WTC11 (cell line): ENCODE results near the gene OR1L6. TPM values are rescaled to one million over a fixed set of nuclear protein-coding genes. Genes with fewer than 3 reads are reported as not detected.

Experiments used
- ATAC-seq: fragments of 200-7000 bp; cut with Tn5 transposase; 2 replicates; pipeline ENCODE4 v1.10.0; 2021; ENCODE audit warnings: mild to moderate bottlenecking, moderate library complexity
- CTCF ChIA-PET: fragments of 300-600 bp; sonication (Branson Sonifier 250); formaldehyde crosslinking; loops from one replicate; lab custom pipeline; 2021; ENCODE audit warnings: antibody characterized with exemption; lab: Charles Lee
- POLR2A ChIA-PET: fragments of 350-600 bp; sonication (Branson Sonifier 250); formaldehyde crosslinking; loops from one replicate; lab custom pipeline; 2021; ENCODE audit warnings: antibody characterized with exemption; lab: Charles Lee
- DNase-seq: peaks from one replicate; pipeline ENCODE4 v3.0.0; 2021; ENCODE audit warnings: low spot score
- H3K27ac Mint-ChIP-seq: 2 replicates; pipeline ENCODE4 v1.8.0; 2021; ENCODE audit warnings: mixed read lengths
- H3K27me3 Mint-ChIP-seq: 2 replicates; pipeline ENCODE4 v1.8.0; 2021; ENCODE audit warnings: low read depth, mild to moderate bottlenecking, moderate library complexity, mixed read lengths
- H3K36me3 Mint-ChIP-seq: 2 replicates; pipeline ENCODE4 v1.8.0; 2021; ENCODE audit warnings: mixed read lengths
- H3K4me1 Mint-ChIP-seq: 2 replicates; pipeline ENCODE4 v1.8.0; 2022; ENCODE audit warnings: mixed read lengths
- H3K4me3 Mint-ChIP-seq: 2 replicates; pipeline ENCODE4 v1.8.0; 2021; ENCODE audit warnings: mild to moderate bottlenecking, moderate library complexity, mixed read lengths
- H3K9me3 Mint-ChIP-seq: 2 replicates; pipeline ENCODE4 v1.8.0; 2021; ENCODE audit warnings: mixed read lengths
- GABPB1 ChIP-seq: sonication (generic); formaldehyde crosslinking; IDR thresholded peaks from 2 replicates; pipeline ENCODE4 v1.8.1; 2023; ENCODE audit warnings: mild to moderate bottlenecking, missing genetic modification reagents
- GRHL2 ChIP-seq: fragments of 250-450 bp; sonication (Bioruptor Pico); IDR thresholded peaks from 2 replicates; pipeline ENCODE4 v1.8.0; 2022; ENCODE audit warnings: mild to moderate bottlenecking, moderate library complexity; ENCODE audit not compliant: insufficient replicate concordance, severe bottlenecking
- NFATC4 ChIP-seq: fragments of 250-450 bp; sonication (Bioruptor Pico); IDR thresholded peaks from 2 replicates; pipeline ENCODE4 v1.9.0; 2021; ENCODE audit warnings: mild to moderate bottlenecking
- NFYB ChIP-seq: sonication (generic); formaldehyde crosslinking; conservative IDR thresholded peaks from 2 replicates; pipeline ENCODE4 v1.8.0; 2022; ENCODE audit warnings: low read depth, missing genetic modification reagents
- TCF7 ChIP-seq: sonication (generic); formaldehyde crosslinking; IDR thresholded peaks from 2 replicates; pipeline ENCODE4 v1.8.0; 2022; ENCODE audit warnings: mild to moderate bottlenecking, low read depth, missing genetic modification reagents, moderate library complexity
- ZNF121 ChIP-seq: sonication (generic); formaldehyde crosslinking; IDR thresholded peaks from 2 replicates; pipeline ENCODE4 v1.8.0; 2023; ENCODE audit warnings: missing genetic modification reagents
- ZNF219 ChIP-seq: sonication (generic); formaldehyde crosslinking; IDR thresholded peaks from 2 replicates; pipeline ENCODE4 v1.8.0; 2023; ENCODE audit warnings: missing genetic modification reagents, mild to moderate bottlenecking, borderline replicate concordance
- ZNF671 ChIP-seq: fragments of 250-450 bp; sonication (Bioruptor Pico); IDR thresholded peaks from 2 replicates; pipeline ENCODE4 v1.8.0; 2021; ENCODE audit warnings: mild to moderate bottlenecking
- total RNA-seq: library from RNA; stranded (reverse); gene quantifications from 3 replicates; pipeline ENCODE4 v1.2.3, GENCODE V29; 2021
- TF ChIP-seq, protein P1 (sequence below): sonication (generic); formaldehyde crosslinking; IDR thresholded peaks from 2 replicates; pipeline ENCODE4 v1.8.1; 2023; ENCODE audit warnings: mild to moderate bottlenecking, missing genetic modification reagents, moderate library complexity
- TF ChIP-seq, protein P2 (sequence below): sonication (generic); formaldehyde crosslinking; IDR thresholded peaks from 2 replicates; pipeline ENCODE4 v1.8.0; 2022; ENCODE audit warnings: mild to moderate bottlenecking, missing genetic modification reagents
- TF ChIP-seq, protein P3 (sequence below): sonication (generic); formaldehyde crosslinking; IDR thresholded peaks from 2 replicates; pipeline ENCODE4 v1.8.1; 2023; ENCODE audit warnings: mild to moderate bottlenecking, missing genetic modification reagents, borderline replicate concordance
- TF ChIP-seq, protein P4 (sequence below): sonication (generic); formaldehyde crosslinking; IDR thresholded peaks from 2 replicates; pipeline ENCODE4 v1.8.0; 2023; ENCODE audit warnings: missing genetic modification reagents
- TF ChIP-seq, protein P5 (sequence below): fragments of 200-600 bp; IDR thresholded peaks from 2 replicates; pipeline ENCODE4 v1.8.0; 2022; ENCODE audit warnings: antibody characterized with exemption
- TF ChIP-seq, protein P6 (sequence below): fragments of 250-450 bp; sonication (Bioruptor Pico); IDR thresholded peaks from 2 replicates; pipeline ENCODE4 v1.9.0; 2021; ENCODE audit warnings: mild to moderate bottlenecking, borderline replicate concordance
- TF ChIP-seq, protein P7 (sequence below): sonication (generic); formaldehyde crosslinking; IDR thresholded peaks from 2 replicates; pipeline ENCODE4 v1.8.0; 2022; ENCODE audit warnings: missing genetic modification reagents
- TF ChIP-seq, protein P8 (sequence below): fragments of 250-450 bp; sonication (Bioruptor Pico); conservative IDR thresholded peaks from 2 replicates; pipeline ENCODE4 v1.9.0; 2021; ENCODE audit warnings: mild to moderate bottlenecking

OR1L6 gene
- total RNA-seq, 1 experiment from 2014 or later, result not detected

DNA sequence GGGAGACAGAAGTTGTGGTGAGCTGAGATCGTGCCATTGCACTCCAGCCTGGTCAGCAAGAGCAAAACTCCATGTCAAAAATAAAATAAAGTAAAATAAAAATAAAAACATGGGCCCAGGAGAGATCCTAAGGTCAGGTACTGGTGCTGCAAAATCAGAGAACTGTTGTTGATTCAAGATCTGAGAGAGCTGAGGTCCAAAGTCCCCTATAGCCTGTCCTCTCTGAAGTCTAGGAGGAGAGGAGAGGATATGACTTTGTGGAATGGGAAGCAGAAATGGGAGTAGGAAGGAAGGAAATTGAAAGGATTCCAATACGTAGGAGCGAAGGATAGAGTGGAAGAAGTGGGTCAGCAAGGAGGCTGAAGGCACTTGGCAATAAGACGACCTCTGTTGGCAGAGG is 22.9 kb upstream of the OR1L6 start:
- CTCF ChIA-PET, result interaction anchor here (0.9 kb wide), 1 partner anchor 255 kb away, joined by 3 read pairs; no protein-coding TSS in a partner anchor
- peaks cover 82% of the 10 kb centered on the region for H3K9me3 Mint-ChIP-seq
- no peaks in the 10 kb centered on the region for H3K4me1 Mint-ChIP-seq
- TF ChIP-seq NFYB (CRISPR knock-in tag) (no peak), GRHL2 (CRISPR knock-in tag) (no peak), ZNF671 (CRISPR knock-in tag) (no peak), GABPB1 (CRISPR knock-in tag) (no peak), NFATC4 (no peak), ZNF219 (CRISPR knock-in tag) (no peak)
- TF ChIP-seq, protein P1, sequence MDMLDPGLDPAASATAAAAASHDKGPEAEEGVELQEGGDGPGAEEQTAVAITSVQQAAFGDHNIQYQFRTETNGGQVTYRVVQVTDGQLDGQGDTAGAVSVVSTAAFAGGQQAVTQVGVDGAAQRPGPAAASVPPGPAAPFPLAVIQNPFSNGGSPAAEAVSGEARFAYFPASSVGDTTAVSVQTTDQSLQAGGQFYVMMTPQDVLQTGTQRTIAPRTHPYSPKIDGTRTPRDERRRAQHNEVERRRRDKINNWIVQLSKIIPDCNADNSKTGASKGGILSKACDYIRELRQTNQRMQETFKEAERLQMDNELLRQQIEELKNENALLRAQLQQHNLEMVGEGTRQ, result no peak
- TF ChIP-seq, protein P2, sequence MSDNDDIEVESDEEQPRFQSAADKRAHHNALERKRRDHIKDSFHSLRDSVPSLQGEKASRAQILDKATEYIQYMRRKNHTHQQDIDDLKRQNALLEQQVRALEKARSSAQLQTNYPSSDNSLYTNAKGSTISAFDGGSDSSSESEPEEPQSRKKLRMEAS (CRISPR knock-in tag), result no peak
- TF ChIP-seq, protein P3, sequence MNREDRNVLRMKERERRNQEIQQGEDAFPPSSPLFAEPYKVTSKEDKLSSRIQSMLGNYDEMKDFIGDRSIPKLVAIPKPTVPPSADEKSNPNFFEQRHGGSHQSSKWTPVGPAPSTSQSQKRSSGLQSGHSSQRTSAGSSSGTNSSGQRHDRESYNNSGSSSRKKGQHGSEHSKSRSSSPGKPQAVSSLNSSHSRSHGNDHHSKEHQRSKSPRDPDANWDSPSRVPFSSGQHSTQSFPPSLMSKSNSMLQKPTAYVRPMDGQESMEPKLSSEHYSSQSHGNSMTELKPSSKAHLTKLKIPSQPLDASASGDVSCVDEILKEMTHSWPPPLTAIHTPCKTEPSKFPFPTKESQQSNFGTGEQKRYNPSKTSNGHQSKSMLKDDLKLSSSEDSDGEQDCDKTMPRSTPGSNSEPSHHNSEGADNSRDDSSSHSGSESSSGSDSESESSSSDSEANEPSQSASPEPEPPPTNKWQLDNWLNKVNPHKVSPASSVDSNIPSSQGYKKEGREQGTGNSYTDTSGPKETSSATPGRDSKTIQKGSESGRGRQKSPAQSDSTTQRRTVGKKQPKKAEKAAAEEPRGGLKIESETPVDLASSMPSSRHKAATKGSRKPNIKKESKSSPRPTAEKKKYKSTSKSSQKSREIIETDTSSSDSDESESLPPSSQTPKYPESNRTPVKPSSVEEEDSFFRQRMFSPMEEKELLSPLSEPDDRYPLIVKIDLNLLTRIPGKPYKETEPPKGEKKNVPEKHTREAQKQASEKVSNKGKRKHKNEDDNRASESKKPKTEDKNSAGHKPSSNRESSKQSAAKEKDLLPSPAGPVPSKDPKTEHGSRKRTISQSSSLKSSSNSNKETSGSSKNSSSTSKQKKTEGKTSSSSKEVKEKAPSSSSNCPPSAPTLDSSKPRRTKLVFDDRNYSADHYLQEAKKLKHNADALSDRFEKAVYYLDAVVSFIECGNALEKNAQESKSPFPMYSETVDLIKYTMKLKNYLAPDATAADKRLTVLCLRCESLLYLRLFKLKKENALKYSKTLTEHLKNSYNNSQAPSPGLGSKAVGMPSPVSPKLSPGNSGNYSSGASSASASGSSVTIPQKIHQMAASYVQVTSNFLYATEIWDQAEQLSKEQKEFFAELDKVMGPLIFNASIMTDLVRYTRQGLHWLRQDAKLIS (CRISPR knock-in tag), result no peak
- TF ChIP-seq, protein P4, sequence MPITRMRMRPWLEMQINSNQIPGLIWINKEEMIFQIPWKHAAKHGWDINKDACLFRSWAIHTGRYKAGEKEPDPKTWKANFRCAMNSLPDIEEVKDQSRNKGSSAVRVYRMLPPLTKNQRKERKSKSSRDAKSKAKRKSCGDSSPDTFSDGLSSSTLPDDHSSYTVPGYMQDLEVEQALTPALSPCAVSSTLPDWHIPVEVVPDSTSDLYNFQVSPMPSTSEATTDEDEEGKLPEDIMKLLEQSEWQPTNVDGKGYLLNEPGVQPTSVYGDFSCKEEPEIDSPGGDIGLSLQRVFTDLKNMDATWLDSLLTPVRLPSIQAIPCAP (CRISPR knock-in tag), result no peak
- peaks cover 29% of the 10 kb centered on the region for H3K36me3 Mint-ChIP-seq
- H3K27ac Mint-ChIP-seq, result no peak overlapping the region
- ATAC-seq (no peak), DNase-seq (no peak)
- no peak overlapping the region for H3K4me3 Mint-ChIP-seq
- H3K27me3 Mint-ChIP-seq, result peaks cover 15% of the 10 kb centered on the region
- POLR2A ChIA-PET, result no interaction called here

DNA sequence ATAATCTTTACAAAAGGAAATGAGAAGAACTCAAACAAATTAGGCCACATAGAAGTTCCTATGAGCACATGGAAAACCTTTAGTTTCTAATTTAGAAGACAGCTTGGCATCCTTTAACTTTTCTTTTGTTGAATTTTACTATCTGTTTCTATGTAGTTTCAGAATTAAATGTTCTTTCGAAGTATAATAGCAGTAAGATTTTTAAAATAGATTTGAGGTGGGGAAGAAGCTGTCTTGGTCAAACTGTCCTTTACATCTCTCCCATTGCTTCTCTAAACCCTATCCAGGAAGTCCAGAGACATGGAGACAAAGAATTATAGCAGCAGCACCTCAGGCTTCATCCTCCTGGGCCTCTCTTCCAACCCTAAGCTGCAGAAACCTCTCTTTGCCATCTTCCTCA is 18.4 kb upstream of the OR1L6 start, which contains the start of gene OR1L4:
TSS of gene OR1L4 (plus strand) at position 301 of the 400 bp plus-strand sequence. CDS start at position 301, 0 bp downstream.
- ATAC-seq (no peak), DNase-seq (no peak)
- peaks cover 39% of the 10 kb centered on the region for H3K36me3 Mint-ChIP-seq
- peaks cover 78% of the 10 kb centered on the region for H3K9me3 Mint-ChIP-seq
- H3K27me3 Mint-ChIP-seq, result peaks cover 13% of the 10 kb centered on the region
- ChIA-PET POLR2A (no interaction called here), CTCF (no interaction called here)
- no peak within 1 kb of the TSS for H3K4me3 Mint-ChIP-seq
- H3K4me1 Mint-ChIP-seq, result no peaks in the 10 kb centered on the region
- H3K27ac Mint-ChIP-seq, result no peak within 1 kb of the TSS
- TF ChIP-seq, protein P5, sequence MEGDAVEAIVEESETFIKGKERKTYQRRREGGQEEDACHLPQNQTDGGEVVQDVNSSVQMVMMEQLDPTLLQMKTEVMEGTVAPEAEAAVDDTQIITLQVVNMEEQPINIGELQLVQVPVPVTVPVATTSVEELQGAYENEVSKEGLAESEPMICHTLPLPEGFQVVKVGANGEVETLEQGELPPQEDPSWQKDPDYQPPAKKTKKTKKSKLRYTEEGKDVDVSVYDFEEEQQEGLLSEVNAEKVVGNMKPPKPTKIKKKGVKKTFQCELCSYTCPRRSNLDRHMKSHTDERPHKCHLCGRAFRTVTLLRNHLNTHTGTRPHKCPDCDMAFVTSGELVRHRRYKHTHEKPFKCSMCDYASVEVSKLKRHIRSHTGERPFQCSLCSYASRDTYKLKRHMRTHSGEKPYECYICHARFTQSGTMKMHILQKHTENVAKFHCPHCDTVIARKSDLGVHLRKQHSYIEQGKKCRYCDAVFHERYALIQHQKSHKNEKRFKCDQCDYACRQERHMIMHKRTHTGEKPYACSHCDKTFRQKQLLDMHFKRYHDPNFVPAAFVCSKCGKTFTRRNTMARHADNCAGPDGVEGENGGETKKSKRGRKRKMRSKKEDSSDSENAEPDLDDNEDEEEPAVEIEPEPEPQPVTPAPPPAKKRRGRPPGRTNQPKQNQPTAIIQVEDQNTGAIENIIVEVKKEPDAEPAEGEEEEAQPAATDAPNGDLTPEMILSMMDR, result no peak
- TF ChIP-seq ZNF121 (CRISPR knock-in tag) (no peak), TCF7 (no peak), GRHL2 (CRISPR knock-in tag) (no peak), ZNF671 (CRISPR knock-in tag) (no peak), ZNF219 (CRISPR knock-in tag) (no peak)
- TF ChIP-seq, protein P6, sequence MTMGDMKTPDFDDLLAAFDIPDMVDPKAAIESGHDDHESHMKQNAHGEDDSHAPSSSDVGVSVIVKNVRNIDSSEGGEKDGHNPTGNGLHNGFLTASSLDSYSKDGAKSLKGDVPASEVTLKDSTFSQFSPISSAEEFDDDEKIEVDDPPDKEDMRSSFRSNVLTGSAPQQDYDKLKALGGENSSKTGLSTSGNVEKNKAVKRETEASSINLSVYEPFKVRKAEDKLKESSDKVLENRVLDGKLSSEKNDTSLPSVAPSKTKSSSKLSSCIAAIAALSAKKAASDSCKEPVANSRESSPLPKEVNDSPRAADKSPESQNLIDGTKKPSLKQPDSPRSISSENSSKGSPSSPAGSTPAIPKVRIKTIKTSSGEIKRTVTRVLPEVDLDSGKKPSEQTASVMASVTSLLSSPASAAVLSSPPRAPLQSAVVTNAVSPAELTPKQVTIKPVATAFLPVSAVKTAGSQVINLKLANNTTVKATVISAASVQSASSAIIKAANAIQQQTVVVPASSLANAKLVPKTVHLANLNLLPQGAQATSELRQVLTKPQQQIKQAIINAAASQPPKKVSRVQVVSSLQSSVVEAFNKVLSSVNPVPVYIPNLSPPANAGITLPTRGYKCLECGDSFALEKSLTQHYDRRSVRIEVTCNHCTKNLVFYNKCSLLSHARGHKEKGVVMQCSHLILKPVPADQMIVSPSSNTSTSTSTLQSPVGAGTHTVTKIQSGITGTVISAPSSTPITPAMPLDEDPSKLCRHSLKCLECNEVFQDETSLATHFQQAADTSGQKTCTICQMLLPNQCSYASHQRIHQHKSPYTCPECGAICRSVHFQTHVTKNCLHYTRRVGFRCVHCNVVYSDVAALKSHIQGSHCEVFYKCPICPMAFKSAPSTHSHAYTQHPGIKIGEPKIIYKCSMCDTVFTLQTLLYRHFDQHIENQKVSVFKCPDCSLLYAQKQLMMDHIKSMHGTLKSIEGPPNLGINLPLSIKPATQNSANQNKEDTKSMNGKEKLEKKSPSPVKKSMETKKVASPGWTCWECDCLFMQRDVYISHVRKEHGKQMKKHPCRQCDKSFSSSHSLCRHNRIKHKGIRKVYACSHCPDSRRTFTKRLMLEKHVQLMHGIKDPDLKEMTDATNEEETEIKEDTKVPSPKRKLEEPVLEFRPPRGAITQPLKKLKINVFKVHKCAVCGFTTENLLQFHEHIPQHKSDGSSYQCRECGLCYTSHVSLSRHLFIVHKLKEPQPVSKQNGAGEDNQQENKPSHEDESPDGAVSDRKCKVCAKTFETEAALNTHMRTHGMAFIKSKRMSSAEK, result no peak
- TF ChIP-seq, protein P7, sequence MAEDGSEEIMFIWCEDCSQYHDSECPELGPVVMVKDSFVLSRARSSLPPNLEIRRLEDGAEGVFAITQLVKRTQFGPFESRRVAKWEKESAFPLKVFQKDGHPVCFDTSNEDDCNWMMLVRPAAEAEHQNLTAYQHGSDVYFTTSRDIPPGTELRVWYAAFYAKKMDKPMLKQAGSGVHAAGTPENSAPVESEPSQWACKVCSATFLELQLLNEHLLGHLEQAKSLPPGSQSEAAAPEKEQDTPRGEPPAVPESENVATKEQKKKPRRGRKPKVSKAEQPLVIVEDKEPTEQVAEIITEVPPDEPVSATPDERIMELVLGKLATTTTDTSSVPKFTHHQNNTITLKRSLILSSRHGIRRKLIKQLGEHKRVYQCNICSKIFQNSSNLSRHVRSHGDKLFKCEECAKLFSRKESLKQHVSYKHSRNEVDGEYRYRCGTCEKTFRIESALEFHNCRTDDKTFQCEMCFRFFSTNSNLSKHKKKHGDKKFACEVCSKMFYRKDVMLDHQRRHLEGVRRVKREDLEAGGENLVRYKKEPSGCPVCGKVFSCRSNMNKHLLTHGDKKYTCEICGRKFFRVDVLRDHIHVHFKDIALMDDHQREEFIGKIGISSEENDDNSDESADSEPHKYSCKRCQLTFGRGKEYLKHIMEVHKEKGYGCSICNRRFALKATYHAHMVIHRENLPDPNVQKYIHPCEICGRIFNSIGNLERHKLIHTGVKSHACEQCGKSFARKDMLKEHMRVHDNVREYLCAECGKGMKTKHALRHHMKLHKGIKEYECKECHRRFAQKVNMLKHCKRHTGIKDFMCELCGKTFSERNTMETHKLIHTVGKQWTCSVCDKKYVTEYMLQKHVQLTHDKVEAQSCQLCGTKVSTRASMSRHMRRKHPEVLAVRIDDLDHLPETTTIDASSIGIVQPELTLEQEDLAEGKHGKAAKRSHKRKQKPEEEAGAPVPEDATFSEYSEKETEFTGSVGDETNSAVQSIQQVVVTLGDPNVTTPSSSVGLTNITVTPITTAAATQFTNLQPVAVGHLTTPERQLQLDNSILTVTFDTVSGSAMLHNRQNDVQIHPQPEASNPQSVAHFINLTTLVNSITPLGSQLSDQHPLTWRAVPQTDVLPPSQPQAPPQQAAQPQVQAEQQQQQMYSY, result no peak
- TF ChIP-seq, protein P8, sequence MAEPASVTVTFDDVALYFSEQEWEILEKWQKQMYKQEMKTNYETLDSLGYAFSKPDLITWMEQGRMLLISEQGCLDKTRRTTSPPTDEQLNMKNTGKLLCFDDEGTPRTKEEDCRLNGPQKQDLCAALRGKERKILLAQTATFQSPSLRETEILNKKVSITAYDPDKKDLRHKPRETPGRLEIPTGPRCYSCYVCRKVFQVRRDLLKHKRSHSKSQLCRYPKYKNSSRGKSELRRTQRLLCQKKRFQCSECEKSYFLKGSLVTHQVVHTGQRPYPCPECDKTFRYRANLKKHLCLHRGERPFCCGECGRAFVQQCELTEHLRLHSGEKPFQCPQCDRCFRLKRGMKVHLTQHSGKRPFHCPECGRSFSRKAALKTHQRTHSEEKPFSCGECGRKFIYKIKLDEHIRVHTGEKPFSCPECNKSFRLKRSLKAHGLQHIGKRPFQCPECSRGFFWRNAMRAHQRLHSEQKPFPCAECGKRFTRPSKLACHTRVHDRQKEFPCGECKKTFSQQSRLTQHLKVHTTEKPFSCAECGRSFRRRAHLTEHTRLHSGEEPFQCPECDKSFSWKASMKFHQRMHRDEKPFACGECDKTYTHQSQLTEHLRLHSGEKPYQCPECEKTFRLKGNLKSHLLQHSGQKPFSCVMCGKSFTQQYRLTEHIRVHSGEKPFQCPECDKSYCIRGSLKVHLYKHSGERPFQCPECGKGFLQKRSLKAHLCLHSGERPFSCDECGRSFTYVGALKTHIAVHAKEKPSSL (CRISPR knock-in tag), result no peak
